GM23338 (cell line): ENCODE data around the gene LPCAT3. TPM values are rescaled to one million over a fixed set of nuclear protein-coding genes. Genes with fewer than 3 reads are reported as not detected.

ENCODE experiments used
- ATAC-seq: fragments of 200-7000 bp; cut with Tn5 transposase; 3 replicates; pipeline ENCODE4 v1.9.1; 2020
- DNase-seq: peaks from one replicate; pipeline ENCODE4 v3.0.0-alpha.2; 2015; ENCODE audit warnings: low spot score
- H2AFZ ChIP-seq: fragments of 200-600 bp; sonication (generic); 2 replicates; pipeline ENCODE4 v1.8.0; 2016; ENCODE audit warnings: antibody characterized with exemption, mild to moderate bottlenecking, moderate library complexity
- H3F3A ChIP-seq: fragments of 200-600 bp; sonication (generic); replicated peaks from 2 replicates; pipeline ENCODE4 v1.8.0; 2017; ENCODE audit warnings: antibody characterized with exemption, mixed run types, low read depth
- H3K27ac ChIP-seq: fragments of 200-600 bp; sonication (generic); 2 replicates; pipeline ENCODE4 v1.6.1; 2016; ENCODE audit warnings: low read depth
- H3K27me3 ChIP-seq: fragments of 200-600 bp; sonication (generic); 2 replicates; pipeline ENCODE4 v1.8.0; 2016; ENCODE audit warnings: mild to moderate bottlenecking, mixed run types, moderate library complexity; ENCODE audit not compliant: insufficient read depth
- H3K36me3 ChIP-seq: fragments of 200-600 bp; sonication (generic); 2 replicates; pipeline ENCODE4 v1.8.0; 2016; ENCODE audit warnings: mild to moderate bottlenecking; ENCODE audit not compliant: insufficient read depth
- H3K4me1 ChIP-seq: fragments of 200-600 bp; sonication (generic); 2 replicates; pipeline ENCODE4 v1.8.0; 2016; ENCODE audit warnings: mild to moderate bottlenecking, moderate library complexity; ENCODE audit not compliant: insufficient read depth
- H3K4me2 ChIP-seq: fragments of 200-600 bp; sonication (generic); 2 replicates; pipeline ENCODE4 v1.7.1; 2017; ENCODE audit warnings: mixed run types
- H3K4me3 ChIP-seq: fragments of 200-600 bp; sonication (generic); 2 replicates; pipeline ENCODE4 v1.6.1; 2016; ENCODE audit warnings: mixed run types
- H3K79me2 ChIP-seq: fragments of 200-600 bp; sonication (generic); replicated peaks from 2 replicates; pipeline ENCODE4 v1.8.0; 2017; ENCODE audit warnings: mild to moderate bottlenecking; ENCODE audit not compliant: insufficient read depth
- H3K9me2 ChIP-seq: fragments of 200-600 bp; sonication (generic); 2 replicates; pipeline ENCODE4 v1.8.0; 2017; ENCODE audit not compliant: insufficient read depth
- H4K20me1 ChIP-seq: fragments of 200-600 bp; sonication (generic); replicated peaks from 2 replicates; pipeline ENCODE4 v1.8.0; 2017; ENCODE audit warnings: mild to moderate bottlenecking; ENCODE audit not compliant: insufficient read depth
- H3K27ac Mint-ChIP-seq: 2 replicates; pipeline ENCODE4 v1.8.0; 2020; ENCODE audit warnings: inconsistent platforms, mild to moderate bottlenecking, moderate library complexity, mixed read lengths
- H3K27me3 Mint-ChIP-seq: 3 replicates; pipeline ENCODE4 v1.8.0; 2022; ENCODE audit warnings: low read depth, mild to moderate bottlenecking, moderate library complexity, mixed read lengths, inconsistent platforms; ENCODE audit not compliant: insufficient read depth, poor library complexity
- H3K36me3 Mint-ChIP-seq: 3 replicates; pipeline ENCODE4 v1.8.0; 2021; ENCODE audit warnings: low read depth, mild to moderate bottlenecking, inconsistent platforms, moderate library complexity, mixed read lengths
- H3K4me1 Mint-ChIP-seq: 3 replicates; pipeline ENCODE4 v1.8.0; 2020; ENCODE audit warnings: mild to moderate bottlenecking, inconsistent platforms, mixed read lengths
- H3K4me3 Mint-ChIP-seq: 3 replicates; pipeline ENCODE4 v1.8.0; 2021; ENCODE audit warnings: moderate library complexity, mild to moderate bottlenecking, inconsistent platforms, mixed read lengths
- H3K9me3 Mint-ChIP-seq: 3 replicates; pipeline ENCODE4 v1.8.0; 2020; ENCODE audit warnings: moderate library complexity, mild to moderate bottlenecking, inconsistent platforms, mixed read lengths
- CREB1 ChIP-seq: fragments of 250-450 bp; sonication (Bioruptor Pico); IDR thresholded peaks from 2 replicates; pipeline ENCODE4 v1.5.0; 2020; ENCODE audit warnings: low read depth, mild to moderate bottlenecking, moderate library complexity
- EZH2 ChIP-seq: fragments of 200-600 bp; sonication (generic); IDR thresholded peaks from one replicate; pipeline ENCODE4 v1.8.0; 2017; ENCODE audit warnings: antibody characterized with exemption, mild to moderate bottlenecking, low read depth; ENCODE audit not compliant: unreplicated experiment
- EZH2phosphoT487 ChIP-seq: fragments of 200-600 bp; sonication (generic); IDR thresholded peaks from one replicate; pipeline ENCODE4 v1.8.1; 2018; ENCODE audit warnings: antibody characterized with exemption; ENCODE audit not compliant: unreplicated experiment
- JUNB ChIP-seq: IDR thresholded peaks from one replicate; pipeline ENCODE4 v1.6.1; 2016; ENCODE audit warnings: antibody characterized with exemption; ENCODE audit not compliant: unreplicated experiment
- NANOG ChIP-seq: IDR thresholded peaks from 2 replicates; pipeline ENCODE4 v1.6.1; 2016; ENCODE audit warnings: antibody characterized with exemption, borderline replicate concordance
- POLR2AphosphoS5 ChIP-seq: IDR thresholded peaks from 2 replicates; pipeline ENCODE4 v1.6.1; 2016; ENCODE audit warnings: antibody characterized with exemption, low read depth
- ZNF331 ChIP-seq: fragments of 250-450 bp; sonication (Bioruptor Pico); IDR thresholded peaks from 2 replicates; pipeline ENCODE4 v1.5.0; 2020; ENCODE audit warnings: low read depth, mild to moderate bottlenecking, moderate library complexity
- polyA plus RNA-seq: library from polyadenylated mRNA; unstranded; fragments of >200 nt; fragmentation: Nextera tagmentation; extraction: Ambion mirVana; gene quantifications from 2 replicates; pipeline ENCODE4 v1.2.1, GENCODE V29; 2016
- total RNA-seq: library from RNA; depleted of rRNA; stranded (reverse); fragments of >200 nt; shearing (Covaris generic); gene quantifications from 2 replicates; pipeline ENCODE4 v1.2.3, GENCODE V29; 2014
- TF ChIP-seq, protein P1 (sequence below): IDR thresholded peaks from one replicate; pipeline ENCODE4 v1.6.1; 2018; ENCODE audit warnings: antibody characterized with exemption; ENCODE audit not compliant: unreplicated experiment
- TF ChIP-seq, protein P2 (sequence below), 2 experiments: fragments of 200-600 bp in 1 of 2; sonication (generic) in 1 of 2; conservative IDR thresholded peaks; 2 replicates each; pipeline versions ENCODE4 v1.5.1 to v1.6.1; 2016 to 2017; ENCODE audit warnings: antibody characterized with exemption in 2 of 2, low read depth in 2 of 2, mild to moderate bottlenecking in 2 of 2, moderate library complexity in 1 of 2

Gene LPCAT3
- total and polyA plus RNA-seq, 2 experiments from 2014 or later, result 21.4 to 51.5 TPM

DNA sequence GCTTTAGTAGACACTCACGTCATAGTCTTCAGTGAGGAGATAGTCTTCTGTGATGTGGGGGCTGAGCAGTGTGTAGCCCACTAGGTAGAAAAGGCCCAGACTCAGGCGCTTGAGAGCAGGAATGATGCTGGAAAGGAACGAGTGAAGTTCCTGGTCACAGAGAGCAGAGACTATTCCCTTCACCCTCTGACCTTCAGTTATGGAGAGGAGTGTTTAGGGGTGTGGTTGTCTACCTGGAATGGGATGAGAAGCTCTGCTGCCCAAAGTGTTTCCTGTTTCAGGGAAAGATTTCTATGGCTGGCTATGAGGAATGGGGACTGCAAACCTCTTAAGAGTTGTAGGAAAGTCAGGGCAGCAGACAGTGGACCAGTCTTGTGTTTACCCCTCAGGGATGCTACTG lies 38.8 kb downstream of the LPCAT3 start:
- Histone ChIP-seq H3K4me1 (no peaks in the 10 kb centered on the region; the same call in 1 of the 2 replicates), H3F3A (peaks cover 29% of the 10 kb centered on the region), H3K9me2 (no peaks in the 10 kb centered on the region), H3K4me3 (no peak overlapping the region), H3K4me2 (no peak overlapping the region), H3K27me3 (no peaks in the 10 kb centered on the region), H2AFZ (no peak overlapping the region), H3K36me3 (peaks cover 23% of the 10 kb centered on the region), H4K20me1 (peaks cover 17% of the 10 kb centered on the region), H3K27ac (no peak overlapping the region), H3K79me2 (no peaks in the 10 kb centered on the region)
- H3K36me3 Mint-ChIP-seq, result peaks cover 74% of the 10 kb centered on the region
- peaks cover 9% of the 10 kb centered on the region for H3K27me3 Mint-ChIP-seq
- no peak overlapping the region for H3K27ac Mint-ChIP-seq
- no peak for DNase-seq
- no peak overlapping the region for H3K4me3 Mint-ChIP-seq
- TF ChIP-seq, protein P1, sequence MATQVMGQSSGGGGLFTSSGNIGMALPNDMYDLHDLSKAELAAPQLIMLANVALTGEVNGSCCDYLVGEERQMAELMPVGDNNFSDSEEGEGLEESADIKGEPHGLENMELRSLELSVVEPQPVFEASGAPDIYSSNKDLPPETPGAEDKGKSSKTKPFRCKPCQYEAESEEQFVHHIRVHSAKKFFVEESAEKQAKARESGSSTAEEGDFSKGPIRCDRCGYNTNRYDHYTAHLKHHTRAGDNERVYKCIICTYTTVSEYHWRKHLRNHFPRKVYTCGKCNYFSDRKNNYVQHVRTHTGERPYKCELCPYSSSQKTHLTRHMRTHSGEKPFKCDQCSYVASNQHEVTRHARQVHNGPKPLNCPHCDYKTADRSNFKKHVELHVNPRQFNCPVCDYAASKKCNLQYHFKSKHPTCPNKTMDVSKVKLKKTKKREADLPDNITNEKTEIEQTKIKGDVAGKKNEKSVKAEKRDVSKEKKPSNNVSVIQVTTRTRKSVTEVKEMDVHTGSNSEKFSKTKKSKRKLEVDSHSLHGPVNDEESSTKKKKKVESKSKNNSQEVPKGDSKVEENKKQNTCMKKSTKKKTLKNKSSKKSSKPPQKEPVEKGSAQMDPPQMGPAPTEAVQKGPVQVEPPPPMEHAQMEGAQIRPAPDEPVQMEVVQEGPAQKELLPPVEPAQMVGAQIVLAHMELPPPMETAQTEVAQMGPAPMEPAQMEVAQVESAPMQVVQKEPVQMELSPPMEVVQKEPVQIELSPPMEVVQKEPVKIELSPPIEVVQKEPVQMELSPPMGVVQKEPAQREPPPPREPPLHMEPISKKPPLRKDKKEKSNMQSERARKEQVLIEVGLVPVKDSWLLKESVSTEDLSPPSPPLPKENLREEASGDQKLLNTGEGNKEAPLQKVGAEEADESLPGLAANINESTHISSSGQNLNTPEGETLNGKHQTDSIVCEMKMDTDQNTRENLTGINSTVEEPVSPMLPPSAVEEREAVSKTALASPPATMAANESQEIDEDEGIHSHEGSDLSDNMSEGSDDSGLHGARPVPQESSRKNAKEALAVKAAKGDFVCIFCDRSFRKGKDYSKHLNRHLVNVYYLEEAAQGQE, result no peak
- TF ChIP-seq, protein P2, sequence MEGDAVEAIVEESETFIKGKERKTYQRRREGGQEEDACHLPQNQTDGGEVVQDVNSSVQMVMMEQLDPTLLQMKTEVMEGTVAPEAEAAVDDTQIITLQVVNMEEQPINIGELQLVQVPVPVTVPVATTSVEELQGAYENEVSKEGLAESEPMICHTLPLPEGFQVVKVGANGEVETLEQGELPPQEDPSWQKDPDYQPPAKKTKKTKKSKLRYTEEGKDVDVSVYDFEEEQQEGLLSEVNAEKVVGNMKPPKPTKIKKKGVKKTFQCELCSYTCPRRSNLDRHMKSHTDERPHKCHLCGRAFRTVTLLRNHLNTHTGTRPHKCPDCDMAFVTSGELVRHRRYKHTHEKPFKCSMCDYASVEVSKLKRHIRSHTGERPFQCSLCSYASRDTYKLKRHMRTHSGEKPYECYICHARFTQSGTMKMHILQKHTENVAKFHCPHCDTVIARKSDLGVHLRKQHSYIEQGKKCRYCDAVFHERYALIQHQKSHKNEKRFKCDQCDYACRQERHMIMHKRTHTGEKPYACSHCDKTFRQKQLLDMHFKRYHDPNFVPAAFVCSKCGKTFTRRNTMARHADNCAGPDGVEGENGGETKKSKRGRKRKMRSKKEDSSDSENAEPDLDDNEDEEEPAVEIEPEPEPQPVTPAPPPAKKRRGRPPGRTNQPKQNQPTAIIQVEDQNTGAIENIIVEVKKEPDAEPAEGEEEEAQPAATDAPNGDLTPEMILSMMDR (conservative IDR thresholded peaks at IDR 0.05; ENCODE audit: low read depth in 2 of 2), result no peak
- no peak for TF ChIP-seq EZH2phosphoT487
- H3K4me1 Mint-ChIP-seq, result peaks cover 25% of the 10 kb centered on the region
- ATAC-seq, result no peak
- no peaks in the 10 kb centered on the region for H3K9me3 Mint-ChIP-seq

DNA sequence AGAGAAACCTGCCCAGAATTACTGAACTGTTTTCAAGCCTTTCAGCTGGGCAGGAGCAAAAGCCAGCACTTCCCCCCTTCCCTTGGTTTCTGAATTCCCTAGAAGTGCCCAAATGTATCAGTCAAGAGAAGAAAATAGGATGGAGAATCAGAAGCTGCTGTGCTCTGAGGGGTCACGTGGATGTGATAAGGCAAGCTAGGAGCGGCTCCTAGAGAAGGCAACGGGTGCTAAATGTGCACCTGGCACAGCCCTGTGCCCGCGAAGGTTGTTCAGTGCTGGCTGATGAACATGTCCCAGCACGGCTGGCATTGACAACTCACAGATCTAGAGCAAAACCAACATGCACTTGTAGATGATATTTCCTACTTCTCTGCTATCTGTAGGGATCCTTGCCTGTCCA lies 39.3 kb downstream of the LPCAT3 start:
- H3K4me3 Mint-ChIP-seq, result no peak overlapping the region
- Histone ChIP-seq H3K4me1 (no peaks in the 10 kb centered on the region; the same call in 1 of the 2 replicates), H3K27ac (peak overlapping the region; percentile 80), H3K4me2 (no peak overlapping the region), H2AFZ (no peak overlapping the region), H3F3A (peaks cover 31% of the 10 kb centered on the region), H3K9me2 (no peaks in the 10 kb centered on the region), H3K27me3 (no peaks in the 10 kb centered on the region), H3K36me3 (peaks cover 27% of the 10 kb centered on the region), H3K79me2 (no peaks in the 10 kb centered on the region), H3K4me3 (no peak overlapping the region), H4K20me1 (peaks cover 17% of the 10 kb centered on the region)
- H3K36me3 Mint-ChIP-seq, result peaks cover 78% of the 10 kb centered on the region
- no peaks in the 10 kb centered on the region for H3K9me3 Mint-ChIP-seq
- ATAC-seq (no peak), DNase-seq (no peak)
- peaks cover 25% of the 10 kb centered on the region for H3K4me1 Mint-ChIP-seq
- peaks cover 9% of the 10 kb centered on the region for H3K27me3 Mint-ChIP-seq
- 0 out of 2 replicates have a peak overlapping the region, but pooled peaks have one; percentile 64 for H3K27ac Mint-ChIP-seq
- TF ChIP-seq JUNB (no peak), ZNF331 (CRISPR knock-in tag) (no peak), NANOG (no peak), POLR2AphosphoS5 (no peak), EZH2 (no peak), EZH2phosphoT487 (no peak), CREB1 (CRISPR knock-in tag) (no peak)
- TF ChIP-seq, protein P1, result no peak
